HS-27A (cell line): ENCODE data around the gene CDKN1C.

ENCODE experiments used
- DNase-seq: peaks from one replicate; pipeline ENCODE4 v3.0.0-alpha.2; 2012; ENCODE audit warnings: low read depth, missing footprints

The CDKN1C gene

GRCh38 chr11:2890466-2891294, 5.1 kb upstream of the CDKN1C start:
- no peak for DNase-seq

- DNase-seq, result no peak
Measured at GRCh38 chr11:2889362-2890273, 4.0 kb upstream of the CDKN1C start.

- peak; percentile 42 for DNase-seq
Measured at GRCh38 chr11:2888266-2888968, 2.8 kb upstream of the CDKN1C start.

GRCh38 chr11:2887515-2888195, 2.1 kb upstream of the CDKN1C start:
- no peak for DNase-seq

- DNase-seq, result no peak
Measured at GRCh38 chr11:2886936-2887335, 1.4 kb upstream of the CDKN1C start.

GRCh38 chr11:2886191-2886894, 768 bp upstream of the CDKN1C start:
- DNase-seq, result no peak

- DNase-seq, result no peak
Measured at GRCh38 chr11:2885017-2885677, 428 bp downstream of the CDKN1C start.

- no peak for DNase-seq
Measured at GRCh38 chr11:2883979-2884815, 1.4 kb downstream of the CDKN1C start.

- DNase-seq, result no peak
Measured at GRCh38 chr11:2883640-2883978, 2.0 kb downstream of the CDKN1C start.

- DNase-seq, result no peak
Measured at GRCh38 chr11:2882396-2883110, 3.0 kb downstream of the CDKN1C start.

- no peak for DNase-seq
Measured at GRCh38 chr11:2881981-2882375, 3.6 kb downstream of the CDKN1C start.

- no peak for DNase-seq
Measured at GRCh38 chr11:2881076-2881980, 4.2 kb downstream of the CDKN1C start.

GRCh38 chr11:2880646-2881045, 4.9 kb downstream of the CDKN1C start:
- no peak for DNase-seq

GRCh38 chr11:2878782-2879181, 6.8 kb downstream of the CDKN1C start:
- DNase-seq, result no peak

GRCh38 chr11:2877474-2877873, 8.1 kb downstream of the CDKN1C start:
- DNase-seq, result no peak

GRCh38 chr11:2874963-2875362, 10.6 kb downstream of the CDKN1C start:
- DNase-seq, result no peak

GRCh38 chr11:2870969-2871680, 14.4 kb downstream of the CDKN1C start:
- DNase-seq, result no peak
